Measurements from ENCODE around the gene HPDL. TPM values are rescaled to one million over a fixed set of nuclear protein-coding genes. Genes with fewer than 3 reads are reported as not detected.

The HPDL gene
- total and polyA plus RNA-seq, 10 of the 15 experiments (the other 5 are each of a cell fraction or from before 2014, with no cell fraction given), result 1.3 to 75.5 (median 31.8) TPM

- TF ChIP-seq NR2F1 (conservative IDR thresholded peaks at IDR 0.05) (peak; percentile 57; the same call in 1 of the 2 replicates), BACH1 (IDR thresholded peaks at IDR 0.05; ENCODE audit: borderline replicate concordance) (0 out of 2 replicates have a peak, but pooled peaks have one; percentile 12), NR2C2 (IDR thresholded peaks at IDR 0.05; ENCODE audit: borderline replicate concordance, control insufficient read depth, insufficient read length, low read depth) (no peak), POU2F2 (IDR thresholded peaks at IDR 0.05; ENCODE audit: borderline replicate concordance, low read depth, low read length) (no peak), IRF5 (IDR thresholded peaks at IDR 0.05; ENCODE audit: borderline replicate concordance) (no peak), SREBF2 (IDR thresholded peaks at IDR 0.05; ENCODE audit: low read length) (no peak), CEBPZ (IDR thresholded peaks at IDR 0.05; ENCODE audit: low read depth, low read length) (no peak), BHLHE40 (IDR thresholded peaks at IDR 0.05; ENCODE audit: borderline replicate concordance in 1 of 2, low read depth in 2 of 2, low read length in 1 of 2) (no peak), IKZF1 (conservative IDR thresholded peaks at IDR 0.05) (peak; percentile 73), POLR2AphosphoS5 (IDR thresholded peaks at IDR 0.05; ENCODE audit: low read length) (no peak), ZNF207 (IDR thresholded peaks at IDR 0.05; ENCODE audit: borderline replicate concordance) (0 out of 2 replicates have a peak, but pooled peaks have one; percentile 8), BCL11A (IDR thresholded peaks at IDR 0.05; ENCODE audit: low read depth, low read length) (no peak), NFIC (IDR thresholded peaks at IDR 0.05; ENCODE audit: low read depth, low read length) (peak; percentile 12; the same call in 1 of the 2 replicates), BMI1 (IDR thresholded peaks at IDR 0.05; ENCODE audit: borderline replicate concordance) (no peak), ZNF217 (IDR thresholded peaks at IDR 0.05) (0 out of 2 replicates have a peak, but pooled peaks have one; percentile 7), WRNIP1 (IDR thresholded peaks at IDR 0.05; ENCODE audit: borderline replicate concordance, low read depth, low read length) (no peak), STAT3 (IDR thresholded peaks at IDR 0.05; ENCODE audit: low read depth, low read length) (no peak), SUPT20H (IDR thresholded peaks at IDR 0.05; ENCODE audit: borderline replicate concordance, control insufficient read depth, low read depth, low read length) (no peak), STAT1 (conservative IDR thresholded peaks at IDR 0.05) (no peak), SPI1 (IDR thresholded peaks at IDR 0.05; ENCODE audit: borderline replicate concordance, insufficient read depth, low read depth, low read length) (peak; percentile 8; the same call in 1 of the 2 replicates), FOXM1 (IDR thresholded peaks at IDR 0.05; ENCODE audit: low read depth, low read length) (0 out of 2 replicates have a peak, but pooled peaks have one; percentile 8), SP1 (IDR thresholded peaks at IDR 0.05; ENCODE audit: low read depth, low read length) (no peak), HDGF (IDR thresholded peaks at IDR 0.05) (no peak), RFX5 (IDR thresholded peaks at IDR 0.05; ENCODE audit: low read depth, low read length) (no peak), MTA3 (IDR thresholded peaks at IDR 0.05; ENCODE audit: borderline replicate concordance, low read length) (no peak; the same call in 1 of the 2 replicates)
- TF ChIP-seq, protein P1, sequence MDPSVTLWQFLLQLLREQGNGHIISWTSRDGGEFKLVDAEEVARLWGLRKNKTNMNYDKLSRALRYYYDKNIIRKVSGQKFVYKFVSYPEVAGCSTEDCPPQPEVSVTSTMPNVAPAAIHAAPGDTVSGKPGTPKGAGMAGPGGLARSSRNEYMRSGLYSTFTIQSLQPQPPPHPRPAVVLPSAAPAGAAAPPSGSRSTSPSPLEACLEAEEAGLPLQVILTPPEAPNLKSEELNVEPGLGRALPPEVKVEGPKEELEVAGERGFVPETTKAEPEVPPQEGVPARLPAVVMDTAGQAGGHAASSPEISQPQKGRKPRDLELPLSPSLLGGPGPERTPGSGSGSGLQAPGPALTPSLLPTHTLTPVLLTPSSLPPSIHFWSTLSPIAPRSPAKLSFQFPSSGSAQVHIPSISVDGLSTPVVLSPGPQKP (IDR thresholded peaks at IDR 0.05; ENCODE audit: low read depth, low read length), result no peak
These were observed 22.2 kb upstream of the HPDL start (continued) for GRCh38 chr1:45304311-45305081.
